Inflammatory macrophage treated with lipopolysaccharide for 1 hour (primary cell): ENCODE results near the gene P2RX7.
A peak's percentile ranks its signal among the peaks of the same experiment; 100 is the strongest.

Source experiments
- DNase-seq, 2 donors: peaks; one replicate each; pipeline ENCODE4 v3.0.0-alpha.2; 2020 to 2022

The P2RX7 gene

DNA sequence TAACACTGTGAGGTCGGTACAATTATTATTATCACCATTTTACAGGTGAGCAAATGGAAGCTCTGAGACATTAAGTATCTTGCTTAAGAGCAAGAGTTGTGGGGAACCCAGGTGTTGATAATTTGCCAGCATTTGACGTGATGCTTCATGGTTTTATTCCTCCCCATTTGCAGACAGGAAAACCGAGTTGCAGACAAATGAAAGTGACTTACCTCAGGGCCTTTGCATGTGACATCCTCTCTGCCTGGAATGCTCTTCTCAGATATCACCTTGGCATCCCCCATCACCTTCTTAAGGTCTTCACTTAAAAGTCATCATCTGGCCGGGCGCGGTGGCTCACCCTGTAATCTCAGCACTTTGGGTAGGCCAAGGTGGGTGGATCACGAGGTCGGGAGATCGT lies 21.0 kb upstream of the P2RX7 start:
- no peak for DNase-seq

DNA sequence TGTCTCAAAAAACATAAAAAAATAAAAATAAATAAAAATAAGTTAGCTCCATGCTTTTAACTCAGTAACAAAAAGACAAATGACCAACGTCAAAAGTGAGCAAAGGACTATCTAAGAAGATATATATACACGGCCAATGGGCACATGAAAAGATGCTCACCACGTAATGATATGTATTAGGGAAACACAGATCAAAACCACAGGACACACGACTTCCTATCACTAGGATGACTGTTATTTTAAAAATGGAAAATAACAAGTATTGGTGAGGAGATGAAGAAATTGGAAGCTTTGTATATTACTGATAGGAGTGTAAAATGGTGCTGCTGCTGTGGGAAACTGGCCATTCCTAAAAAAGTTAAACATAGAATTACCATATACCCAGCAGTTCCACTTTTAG lies 20.2 kb upstream of the P2RX7 start:
- DNase-seq, result no peak

DNA sequence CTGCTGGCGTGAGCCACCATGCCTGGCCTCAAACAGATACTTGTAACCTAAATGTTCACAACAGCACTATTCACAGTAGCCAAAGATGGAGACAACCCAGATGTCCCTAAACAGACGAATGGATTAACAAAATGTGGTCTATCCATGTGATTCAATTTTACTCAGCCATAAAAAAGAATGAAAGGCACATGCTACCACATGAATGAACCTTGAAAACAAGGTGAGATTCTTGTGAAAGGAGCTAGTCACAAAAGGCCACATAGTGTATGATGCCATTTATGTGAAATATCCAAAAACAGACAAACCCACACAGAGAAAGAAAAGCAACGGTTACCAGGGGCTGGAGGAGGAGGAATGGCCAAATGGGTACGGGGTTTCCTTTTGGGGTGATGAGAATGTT lies 19.6 kb upstream of the P2RX7 start:
- no peak for DNase-seq

DNA sequence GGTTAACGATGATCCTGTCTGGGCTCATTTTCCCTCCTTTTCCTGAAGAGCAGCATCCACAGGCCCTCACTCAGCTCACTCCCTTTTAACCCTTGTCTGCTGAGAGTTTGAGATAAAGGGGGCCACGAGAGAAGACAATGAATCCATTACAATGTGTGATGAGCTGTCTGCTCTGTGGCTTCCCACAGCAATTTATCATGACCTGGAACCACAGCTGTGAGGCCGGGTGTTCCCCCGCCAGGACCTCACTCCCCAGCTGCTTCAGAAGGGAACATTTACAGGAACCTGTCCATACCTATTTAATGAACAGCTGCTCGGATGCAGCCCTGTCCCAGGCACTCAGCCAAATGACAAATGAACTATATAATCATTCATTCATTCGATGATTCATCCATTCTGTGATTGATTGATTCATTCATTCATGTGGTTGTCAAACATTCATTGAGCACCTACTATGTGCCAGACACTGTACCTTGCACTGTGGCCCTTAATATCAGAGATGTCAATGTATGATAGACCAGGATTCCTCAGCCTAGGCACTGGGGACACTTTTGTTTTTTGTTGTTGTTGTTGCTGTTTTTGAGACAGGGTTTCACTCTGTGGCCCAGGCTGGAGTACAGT lies 18.5 kb upstream of the P2RX7 start:
- no peak for DNase-seq

DNA sequence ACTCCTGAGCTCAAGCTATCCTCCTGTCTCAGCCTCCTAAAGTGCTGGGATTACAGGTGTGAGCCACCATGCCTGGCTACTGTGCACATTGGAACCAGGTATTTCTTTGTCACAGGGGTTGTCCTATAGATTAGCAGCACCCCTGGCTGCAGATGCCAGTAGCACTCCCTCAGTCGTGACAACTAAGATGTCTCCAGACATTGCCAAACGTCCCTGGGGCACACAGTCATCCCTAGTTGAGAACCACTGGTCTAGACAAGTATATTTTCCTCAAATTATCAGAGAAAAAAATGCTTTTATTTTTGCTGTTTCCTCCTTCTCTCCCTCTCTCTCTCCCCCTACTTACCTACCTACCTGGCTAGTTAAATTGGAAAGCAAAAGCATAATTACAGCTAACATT lies 17.9 kb upstream of the P2RX7 start:
- no peak for DNase-seq

DNA sequence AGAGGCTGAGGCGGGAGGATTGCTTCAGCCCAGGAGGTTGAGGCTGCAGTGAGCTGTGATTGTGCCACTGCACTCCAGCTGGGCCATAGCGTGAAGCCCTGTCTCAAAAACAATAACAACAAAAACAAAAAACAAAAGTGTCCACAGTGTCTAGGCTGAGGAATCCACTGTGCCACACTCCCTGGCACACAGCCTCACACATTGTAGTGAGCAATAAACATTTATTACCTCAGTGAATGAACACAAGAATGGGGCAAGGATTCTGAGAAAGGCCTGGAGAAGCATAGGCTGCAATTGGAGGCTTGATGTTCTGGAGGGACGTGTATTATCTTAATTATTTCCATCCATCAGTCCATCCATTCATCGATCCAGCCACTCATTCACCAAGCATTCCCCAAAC lies 17.1 kb upstream of the P2RX7 start:
- DNase-seq, result no peak

DNA sequence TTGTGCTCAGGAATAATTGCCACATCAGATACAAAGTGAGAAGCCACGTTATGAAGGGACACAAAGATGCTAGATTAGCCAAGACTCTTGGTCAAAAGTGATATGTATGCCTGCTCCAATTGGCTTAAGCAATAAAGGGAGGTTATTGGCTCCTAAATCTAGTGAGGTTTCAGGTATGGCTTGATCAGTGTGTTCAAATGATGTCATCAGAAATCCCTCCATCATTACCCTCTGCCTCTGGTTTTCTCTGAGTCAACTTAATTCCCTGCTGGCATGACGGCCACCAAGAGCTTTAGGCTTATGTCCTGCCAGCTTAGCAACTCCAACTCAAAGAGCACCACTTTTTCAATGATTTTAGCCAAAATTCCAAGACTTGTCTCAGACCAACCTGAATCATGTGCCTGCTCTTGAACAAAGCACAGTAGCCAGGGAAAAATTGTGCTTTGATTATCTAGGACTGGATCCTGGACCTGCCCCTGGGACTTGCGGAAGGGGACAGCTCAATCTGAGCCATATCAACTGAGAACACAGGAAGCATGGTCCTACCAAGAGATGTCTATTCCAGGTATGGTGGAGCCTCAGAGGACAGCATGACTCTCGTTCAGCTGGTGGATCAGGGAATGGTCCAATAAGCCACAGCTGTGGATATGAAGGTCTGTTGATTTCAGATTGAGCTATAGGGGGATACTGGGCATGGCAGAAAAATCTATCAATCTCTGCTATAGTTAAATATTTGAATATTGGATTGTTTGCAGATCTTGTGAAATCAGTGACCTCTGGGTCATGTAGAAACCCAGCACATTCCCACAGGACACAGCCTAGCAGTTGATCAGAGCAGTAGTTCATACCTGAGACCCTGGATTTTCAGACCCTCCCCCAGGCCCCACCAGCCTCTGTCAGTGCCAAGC lies 16.1 kb upstream of the P2RX7 start:
- DNase-seq, result no peak

DNA sequence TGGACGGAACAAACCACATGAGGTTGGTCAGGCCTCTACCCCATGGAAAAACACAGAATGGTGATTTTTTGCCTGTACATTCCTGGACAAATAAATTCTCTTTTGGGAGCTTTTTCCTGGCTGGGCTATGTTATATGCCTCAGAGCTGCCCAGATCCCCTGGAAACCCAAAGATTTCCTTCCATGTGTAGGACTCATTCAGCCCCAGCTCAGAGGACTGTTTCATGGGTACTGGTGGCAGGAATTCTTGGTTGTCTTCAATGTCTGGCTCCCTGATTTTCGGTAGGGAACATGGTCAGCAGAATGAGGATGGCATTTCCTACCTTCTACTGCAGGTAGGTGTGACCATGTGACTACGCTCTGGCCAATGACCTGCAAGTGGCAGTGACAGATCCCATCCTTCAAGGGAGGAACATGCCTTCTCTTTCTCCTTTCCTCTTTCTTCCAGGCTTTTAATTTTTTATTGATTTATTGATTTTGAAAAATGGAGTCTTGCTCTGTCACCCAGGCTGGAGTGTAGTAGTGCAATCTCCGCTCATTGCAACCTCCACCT lies 15.4 kb upstream of the P2RX7 start:
- DNase-seq, result no peak

DNA sequence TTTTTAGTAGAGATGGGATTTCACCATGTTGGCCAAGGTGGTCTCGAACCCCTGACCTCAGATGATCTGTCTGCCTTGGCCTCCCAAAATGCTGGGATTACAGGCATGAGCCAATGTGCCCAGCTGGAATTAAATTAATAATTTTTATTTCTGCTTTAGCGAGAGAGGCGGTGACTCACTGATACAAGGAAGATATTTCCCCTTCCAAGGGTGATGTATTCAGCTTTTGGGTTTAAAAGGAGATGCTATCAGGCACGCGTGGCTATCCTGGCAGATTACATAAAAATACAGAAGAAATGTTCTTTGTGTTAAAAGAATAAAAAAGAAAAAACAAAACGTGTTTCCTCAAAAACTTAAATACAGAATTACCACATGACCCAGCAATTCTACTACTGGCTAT lies 12.4 kb upstream of the P2RX7 start:
- DNase-seq, result no peak

DNA sequence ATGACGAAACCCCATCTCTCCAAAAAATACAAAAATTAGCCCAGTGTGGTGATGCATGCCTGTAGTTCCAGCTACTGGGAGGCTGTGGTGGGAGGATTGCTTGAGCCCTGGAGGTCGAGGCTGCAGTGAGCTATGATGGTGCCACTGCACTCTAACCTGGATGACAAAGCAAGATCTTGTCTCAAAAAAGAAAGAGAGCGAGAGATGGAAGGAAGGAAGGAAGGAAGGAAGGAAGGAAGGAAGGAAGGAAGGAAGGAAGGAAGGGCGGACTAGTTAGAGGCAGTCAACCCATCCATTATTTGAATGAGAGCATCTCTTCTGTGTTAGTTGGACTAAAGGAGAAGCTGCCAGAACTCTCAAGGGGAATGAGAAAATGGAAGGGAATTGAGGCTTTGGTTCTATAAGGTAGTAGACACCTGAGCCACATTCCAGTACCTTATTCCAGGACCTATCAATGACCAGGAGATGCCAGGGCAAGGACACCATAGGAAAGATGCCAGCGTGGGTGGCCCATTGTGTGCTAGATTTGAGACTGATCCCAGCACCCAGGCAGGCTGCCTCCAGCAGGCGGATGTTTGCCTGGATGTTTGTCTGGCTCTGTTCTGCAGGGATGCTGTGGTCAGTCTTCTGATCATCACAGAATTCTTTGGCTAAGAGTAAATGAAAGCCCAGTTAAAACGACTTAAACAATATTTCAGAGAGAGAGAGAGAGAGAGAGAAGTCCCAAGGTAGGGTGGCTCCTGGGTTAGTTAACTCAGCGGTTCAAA lies 11.5 kb upstream of the P2RX7 start:
- DNase-seq, result no peak

DNA sequence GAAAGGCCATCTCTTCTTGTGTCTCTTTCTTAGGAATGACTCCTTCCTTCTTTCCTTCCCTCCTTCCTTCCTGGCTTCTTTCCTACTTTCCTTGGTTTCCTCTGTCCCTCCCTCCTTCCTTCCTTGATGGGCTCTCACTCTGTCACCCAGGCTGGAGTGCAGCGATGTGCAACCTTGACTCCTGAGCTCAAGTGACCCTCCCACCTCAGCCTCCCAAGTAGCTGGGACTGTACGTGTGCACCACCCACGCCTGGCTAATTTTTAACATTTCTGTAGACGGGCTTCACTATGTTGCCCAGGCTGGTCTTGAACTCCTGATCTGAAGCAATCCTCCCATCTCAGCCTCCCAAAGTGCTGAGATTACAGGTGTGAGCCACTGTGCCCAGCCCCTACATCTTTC lies 10.9 kb upstream of the P2RX7 start:
- DNase-seq, result no peak

DNA sequence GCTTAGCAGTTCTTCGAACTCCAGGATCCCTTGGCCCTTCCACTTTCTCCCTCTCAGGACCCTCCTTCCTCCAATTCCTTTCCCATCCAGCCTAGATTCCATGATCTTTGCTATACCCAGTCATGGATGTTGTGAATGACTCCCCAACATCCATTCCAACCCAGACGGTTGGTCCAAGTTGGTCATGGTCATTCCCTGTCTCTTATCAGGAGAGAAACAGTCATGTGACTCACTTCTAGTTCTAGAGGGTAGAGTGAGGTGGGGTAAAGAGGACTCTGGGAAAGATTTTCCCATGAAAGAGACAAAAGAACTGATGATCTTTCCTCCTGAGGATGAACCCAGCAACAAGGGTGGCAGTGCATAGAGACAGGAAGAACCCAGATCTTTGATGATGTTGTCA lies 9.2 kb upstream of the P2RX7 start:
- DNase-seq, result no peak

DNA sequence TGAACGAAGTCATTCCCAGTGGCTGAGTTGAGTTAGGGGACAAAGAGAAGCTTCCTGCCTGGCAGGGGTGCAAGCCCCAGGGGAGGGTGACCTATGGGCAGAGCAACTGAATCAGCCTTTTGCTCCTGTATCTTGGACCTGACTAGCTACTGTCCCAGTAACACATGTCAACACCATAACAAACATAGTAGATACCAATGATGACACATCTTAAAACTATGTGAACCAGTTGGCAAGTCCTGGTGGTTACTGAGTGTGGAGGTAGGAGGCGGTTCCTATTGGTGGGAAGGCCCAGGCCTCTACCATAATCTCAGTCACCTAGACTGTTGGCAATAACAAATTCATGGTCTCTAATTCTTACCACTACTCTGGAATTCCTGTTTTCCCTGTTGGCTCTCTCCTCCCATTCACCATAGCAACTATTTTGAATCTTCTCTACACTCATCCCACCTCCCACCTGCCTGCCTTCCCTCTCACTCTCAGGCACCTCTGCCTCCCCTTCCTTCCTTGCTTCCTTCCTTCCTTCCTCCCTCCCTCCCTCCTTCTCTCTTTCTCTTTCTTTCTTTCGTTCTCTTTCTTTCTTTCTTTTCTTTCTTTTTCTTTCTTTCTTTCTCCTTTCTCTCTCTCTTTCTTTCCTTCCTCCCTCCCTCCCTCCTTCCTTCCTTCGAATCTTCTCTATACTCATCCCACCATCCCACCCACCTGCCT lies 8.1 kb upstream of the P2RX7 start:
- DNase-seq, result no peak

DNA sequence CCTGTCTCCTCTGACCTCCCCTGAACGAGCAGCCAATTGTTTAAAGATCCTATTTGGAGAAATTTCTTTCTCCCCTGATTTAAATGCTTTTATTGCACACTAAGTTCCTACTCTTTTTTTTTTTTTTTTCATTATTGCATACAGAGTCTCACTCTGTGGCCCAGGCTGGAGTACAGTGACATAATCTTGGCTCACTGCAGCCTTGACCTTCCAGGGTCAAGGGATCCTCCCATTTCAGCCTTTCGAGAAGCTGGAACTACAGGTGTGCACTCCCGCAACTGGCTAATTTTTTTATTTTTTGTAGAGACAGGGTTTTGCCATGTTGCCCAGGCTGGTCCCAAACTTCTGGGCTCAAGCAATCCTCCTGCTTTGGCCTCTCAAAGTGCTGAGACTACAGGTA lies 5.2 kb upstream of the P2RX7 start:
- no peak for DNase-seq

DNA sequence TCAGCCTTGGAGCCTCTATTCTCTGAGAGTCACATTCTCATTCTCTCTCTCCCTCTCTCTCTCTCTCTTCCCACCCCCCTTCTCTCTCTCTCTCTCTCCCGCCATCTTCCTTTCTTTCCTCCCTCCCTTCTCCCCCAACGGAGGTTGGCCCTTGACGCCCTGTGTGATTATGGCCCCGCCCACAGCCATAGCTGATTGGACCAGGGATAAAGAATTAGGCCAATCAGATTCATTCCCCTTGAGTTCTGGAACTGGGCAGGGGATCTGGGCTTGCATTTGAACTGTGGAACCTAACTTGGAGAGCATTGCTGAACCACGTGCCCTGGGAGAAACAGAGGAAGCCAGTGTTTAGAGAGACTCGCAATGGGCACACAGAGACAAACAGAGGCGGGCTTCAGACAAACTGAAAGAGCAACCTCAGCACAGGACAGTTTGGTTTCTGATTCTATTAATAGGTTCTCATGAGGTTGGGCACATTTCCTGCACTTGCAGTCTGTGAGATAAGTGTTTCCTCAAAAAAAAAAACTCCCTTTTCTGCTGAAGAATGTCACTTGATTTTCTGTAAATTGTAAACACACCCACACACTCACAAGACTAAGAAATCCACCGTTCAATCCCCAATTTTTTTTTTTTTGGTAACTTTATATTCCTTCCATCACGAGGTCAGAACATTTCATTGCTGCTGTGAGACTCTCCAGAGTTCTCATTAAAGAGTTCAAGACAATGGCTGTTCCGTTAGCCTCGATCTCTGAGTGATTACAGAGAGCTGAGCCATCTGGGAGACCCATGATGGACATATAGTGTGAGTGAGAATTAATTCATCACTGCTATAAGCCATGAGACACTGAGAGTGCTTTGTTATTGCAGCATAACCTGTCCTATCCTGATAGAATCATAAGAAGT lies 3.5 kb upstream of the P2RX7 start:
- DNase-seq, result peak; percentile 89 to 97

DNA sequence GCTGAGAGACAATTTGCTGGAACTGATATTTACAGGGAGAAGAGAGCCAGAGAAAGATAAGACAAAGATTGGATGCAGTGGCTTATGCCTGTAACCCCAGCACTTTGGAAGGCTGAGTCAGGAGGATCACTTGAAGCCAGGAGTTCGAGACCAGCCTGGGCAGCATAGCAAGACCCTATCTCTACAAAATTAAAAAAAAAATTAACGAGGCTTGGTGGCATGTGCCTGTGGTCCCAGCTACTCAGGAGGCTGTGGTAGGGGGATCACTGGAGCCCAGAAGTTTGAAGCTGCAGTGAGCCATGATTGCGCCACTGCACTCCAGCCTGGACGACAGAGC lies 2.9 kb upstream of the P2RX7 start:
- DNase-seq, result no peak

DNA sequence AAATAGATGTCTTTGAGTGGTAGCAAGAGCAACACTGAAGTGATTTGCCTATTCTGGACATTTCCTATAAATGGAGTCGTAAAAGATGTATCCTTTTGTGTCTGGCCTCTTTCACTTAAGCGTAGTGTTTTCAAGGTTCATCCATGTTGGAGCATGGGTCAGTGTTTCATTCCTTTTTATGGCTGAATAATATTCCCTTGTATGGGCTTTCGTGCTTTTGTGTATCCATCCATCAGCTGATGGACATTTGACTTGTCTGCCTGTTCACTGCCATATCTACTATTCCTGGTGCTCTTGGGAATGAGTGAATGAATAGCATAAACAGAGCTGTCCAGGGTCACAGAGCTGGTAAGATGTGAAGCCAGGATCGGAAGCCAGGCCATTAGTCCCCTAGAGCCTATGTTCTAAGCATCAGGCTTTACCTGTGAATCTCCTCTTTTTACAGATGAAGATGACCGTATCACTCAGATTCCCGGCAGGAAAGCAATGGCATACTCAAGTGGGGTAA lies 1.8 kb upstream of the P2RX7 start:
- no peak for DNase-seq

DNA sequence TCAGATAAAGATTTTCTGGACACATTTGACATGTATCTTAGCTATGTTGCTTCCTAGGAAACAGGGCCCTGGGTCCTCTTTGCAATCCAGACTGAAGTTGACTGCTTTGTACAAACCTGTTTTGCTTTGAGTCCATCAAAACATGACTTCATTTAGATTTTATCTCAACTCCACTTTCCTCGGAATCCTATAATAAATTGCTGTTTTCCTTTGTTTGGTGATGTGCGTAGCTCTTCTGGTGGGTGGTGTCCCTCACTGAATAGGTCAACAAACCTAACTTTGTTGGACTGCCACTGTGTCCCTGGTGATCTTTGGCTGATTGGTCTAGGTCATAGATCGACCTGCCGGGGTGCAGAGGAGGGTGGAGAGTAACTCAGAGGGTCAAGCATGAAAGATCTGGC lies 735 bp upstream of the P2RX7 start:
- no peak for DNase-seq

DNA sequence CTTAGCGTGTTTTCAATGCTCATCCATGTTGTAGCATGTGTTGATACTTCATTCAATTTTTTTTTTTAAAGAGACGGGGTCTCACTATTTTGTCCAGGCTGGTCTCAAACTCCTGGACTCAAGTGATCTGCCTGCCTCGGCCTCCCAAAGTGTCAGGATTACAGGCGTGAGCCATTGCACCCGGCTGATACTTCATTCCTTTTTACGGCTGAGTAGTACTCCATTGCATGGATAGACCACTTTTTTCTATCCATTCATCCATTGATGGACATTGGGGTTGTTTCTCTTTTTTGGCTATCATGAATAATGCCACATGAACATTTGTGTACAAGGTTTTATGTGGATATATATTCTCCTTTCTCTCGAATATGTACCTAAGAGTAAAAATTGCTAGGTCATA lies 1.2 kb downstream of the P2RX7 start:
- DNase-seq, result no peak

DNA sequence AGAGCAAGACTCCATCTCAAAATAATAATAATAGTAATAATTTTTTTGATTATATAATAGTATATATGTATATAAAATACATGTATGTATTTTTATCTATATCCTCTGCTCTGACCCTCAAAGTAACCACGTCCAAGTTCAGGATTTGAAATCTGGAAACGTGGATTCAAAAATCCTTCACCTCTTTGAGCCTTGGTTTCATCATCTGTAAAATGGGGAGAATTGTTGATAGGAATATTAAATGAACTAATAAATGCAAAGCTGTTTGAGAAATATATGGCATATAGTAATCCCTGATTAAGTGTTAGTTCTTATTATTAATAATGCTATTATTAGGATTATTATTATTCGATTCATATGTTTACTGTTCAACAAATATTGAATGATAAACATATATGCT lies 2.6 kb downstream of the P2RX7 start:
- no peak for DNase-seq

DNA sequence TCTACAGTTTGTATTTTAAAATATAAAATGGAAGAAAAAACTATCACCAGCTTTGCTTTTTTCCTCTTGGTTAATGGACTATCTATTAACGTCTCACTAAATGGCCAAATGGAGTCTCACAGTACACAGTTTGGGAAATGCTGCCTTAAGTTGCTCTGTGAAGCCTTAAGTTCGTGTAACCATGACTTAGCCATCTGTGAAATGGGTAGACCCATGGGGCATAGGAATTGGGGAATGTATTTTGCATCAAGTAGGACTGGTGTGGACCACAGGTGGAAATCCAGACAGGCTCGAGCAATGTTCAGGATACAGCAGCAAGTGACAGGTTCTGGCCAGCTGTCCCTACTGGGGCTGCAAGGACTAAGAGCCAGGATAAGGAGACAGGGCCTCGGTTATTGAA lies 4.8 kb downstream of the P2RX7 start:
- DNase-seq, result no peak

DNA sequence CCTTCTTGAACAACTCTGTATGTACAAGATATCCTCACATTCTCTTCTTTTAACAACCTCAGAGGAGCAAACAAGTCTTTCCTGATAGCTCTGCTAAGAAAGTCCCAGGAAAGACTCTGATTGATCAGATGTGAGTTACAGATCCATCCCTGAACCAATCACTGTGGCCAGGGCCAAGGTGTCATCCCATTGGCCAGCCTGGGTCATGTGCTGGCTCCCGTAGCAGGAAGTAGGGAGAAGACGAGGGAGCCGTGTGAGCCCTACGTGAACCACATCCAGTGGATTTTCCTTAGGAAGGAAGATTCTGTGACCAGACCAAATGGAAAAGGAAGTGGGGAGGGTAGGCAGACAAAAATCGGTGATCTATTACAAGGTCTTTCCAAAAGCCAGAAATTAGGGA lies 5.6 kb downstream of the P2RX7 start:
- no peak for DNase-seq
